Panc1 (cell line): ENCODE measurements around the gene KDM5A. TPM values are rescaled to one million over a fixed set of nuclear protein-coding genes. Genes with fewer than 3 reads are reported as not detected.

ENCODE experiments used
- ATAC-seq: fragments of 200-7000 bp; cut with Tn5 transposase; 2 replicates; pipeline ENCODE4 v1.9.1; 2020; ENCODE audit warnings: mild to moderate bottlenecking, moderate library complexity
- BruUV-seq: library from RNA; stranded (reverse); fragments of 400-500 nt; replicated peaks from 2 replicates; lab custom pipeline; 2021; lab: Mats Ljungman, UMichigan
- CTCF ChIA-PET: fragments of 300-600 bp; sonication (Branson Sonifier 250); formaldehyde crosslinking; loops from one replicate; lab custom pipeline; 2022; ENCODE audit warnings: antibody characterized with exemption; lab: Charles Lee
- POLR2A ChIA-PET: fragments of 300-600 bp; sonication (Branson Sonifier 250); formaldehyde crosslinking; loops from one replicate; lab custom pipeline; 2022; ENCODE audit warnings: antibody characterized with exemption; lab: Charles Lee
- DNase-seq: peaks from one replicate; pipeline ENCODE4 v3.0.0-alpha.2; 2010; ENCODE audit warnings: low read depth, low spot score
- H3K27ac ChIP-seq: 2 replicates; pipeline ENCODE4 v1.5.1; 2011; ENCODE audit warnings: mild to moderate bottlenecking, low read length, inconsistent platforms
- H3K27me3 ChIP-seq: fragments of 200-500 bp; sonication (Bioruptor generic); 2 replicates; pipeline ENCODE4 v1.6.0; 2014; ENCODE audit warnings: low read length, inconsistent platforms; ENCODE audit not compliant: control insufficient read depth, insufficient read depth
- H3K36me3 ChIP-seq: fragments of 200-500 bp; sonication (Bioruptor generic); 2 replicates; pipeline ENCODE4 v1.5.1; 2014; ENCODE audit warnings: inconsistent platforms, mild to moderate bottlenecking, low read length, moderate library complexity; ENCODE audit not compliant: control insufficient read depth, insufficient read depth
- H3K4me1 ChIP-seq: 2 replicates; pipeline ENCODE4 v1.5.1; 2011; ENCODE audit warnings: inconsistent platforms, mild to moderate bottlenecking, low read length, moderate library complexity; ENCODE audit not compliant: control insufficient read depth, insufficient read depth
- H3K4me3 ChIP-seq, 2 experiments: 2 replicates each; pipeline ENCODE4 v1.5.1; 2011 to 2012; ENCODE audit warnings: low read depth in 2 of 2, low read length in 2 of 2, mild to moderate bottlenecking in 2 of 2, inconsistent platforms in 1 of 2, moderate library complexity in 1 of 2
- H3K9me3 ChIP-seq: fragments of 200-500 bp; sonication (Bioruptor generic); 2 replicates; pipeline ENCODE4 v1.5.1; 2014; ENCODE audit warnings: low read depth, mild to moderate bottlenecking, inconsistent platforms, low read length, moderate library complexity; ENCODE audit not compliant: control insufficient read depth, insufficient read depth
- CTCF ChIP-seq: fragments of 450-650 bp; IDR thresholded peaks from 2 replicates; pipeline ENCODE4 v1.5.1; 2017; ENCODE audit warnings: mild to moderate bottlenecking
- POLR2AphosphoS5 ChIP-seq: IDR thresholded peaks from 2 replicates; pipeline ENCODE4 v1.6.1; 2012; ENCODE audit warnings: mild to moderate bottlenecking, low read depth, low read length, moderate library complexity
- REST ChIP-seq, 2 experiments: IDR thresholded peaks; 2 replicates each; pipeline ENCODE4 v1.6.1; 2011 to 2012; ENCODE audit warnings: low read depth in 2 of 2, control low read depth in 1 of 2, low read length in 1 of 2, mild to moderate bottlenecking in 1 of 2, moderate library complexity in 1 of 2; ENCODE audit not compliant: insufficient read depth in 1 of 2
- SIN3A ChIP-seq: IDR thresholded peaks from 2 replicates; pipeline ENCODE4 v1.6.1; 2012; ENCODE audit warnings: low read depth, mild to moderate bottlenecking, low read length, moderate library complexity, borderline replicate concordance; ENCODE audit not compliant: insufficient read depth
- TCF7L2 ChIP-seq: IDR thresholded peaks from 2 replicates; pipeline ENCODE4 v1.6.1; 2011; ENCODE audit warnings: mild to moderate bottlenecking, low read depth, low read length, inconsistent platforms
- in situ Hi-C: cut with HindIII; loops from 2 replicates; pipeline ENCODE4 v1.10.0; 2016; ENCODE audit warnings: low sequenced_read_pairs, low pct_unique_long_range_greater_than_20kb
- intact Hi-C: fragments of 100-400 bp; cut with micrococcal nuclease; formaldehyde crosslinking; loops from one replicate; pipeline ENCODE4 v1.10.0; 2022; ENCODE audit not compliant: unreplicated experiment
- total RNA-seq: library from RNA; stranded (reverse); gene quantifications from one replicate; pipeline ENCODE4 v1.2.1, GENCODE V29; 2021; ENCODE audit not compliant: unreplicated experiment

KDM5A gene
- total RNA-seq, 1 experiment from 2014 or later, result 49.0 TPM

DNA sequence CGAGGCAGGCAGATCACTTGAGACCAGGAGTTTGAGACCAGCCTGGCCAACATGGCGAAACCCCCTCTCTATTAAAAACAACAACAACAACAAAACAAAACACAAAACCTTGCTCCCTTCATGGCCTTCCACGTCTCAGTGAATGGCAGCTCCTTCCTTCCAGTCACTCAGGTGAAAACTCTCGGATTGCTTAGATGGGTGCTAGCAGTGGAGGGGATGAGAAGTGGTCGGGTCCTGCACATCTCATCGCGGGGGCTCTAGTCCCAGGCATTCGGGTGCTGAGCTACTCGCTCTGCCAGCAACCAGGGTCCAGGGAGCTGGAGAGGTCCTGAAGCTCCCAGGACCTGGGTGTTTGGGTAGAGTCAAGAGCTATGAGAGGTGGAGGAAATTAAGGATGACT is 134.2 kb downstream of the KDM5A start:
- TF ChIP-seq TCF7L2, result no peak
- TF ChIP-seq POLR2AphosphoS5, result no peak
- TF ChIP-seq SIN3A, result no peak
- ATAC-seq, result no peak
- CTCF ChIA-PET, result no interaction called here

DNA sequence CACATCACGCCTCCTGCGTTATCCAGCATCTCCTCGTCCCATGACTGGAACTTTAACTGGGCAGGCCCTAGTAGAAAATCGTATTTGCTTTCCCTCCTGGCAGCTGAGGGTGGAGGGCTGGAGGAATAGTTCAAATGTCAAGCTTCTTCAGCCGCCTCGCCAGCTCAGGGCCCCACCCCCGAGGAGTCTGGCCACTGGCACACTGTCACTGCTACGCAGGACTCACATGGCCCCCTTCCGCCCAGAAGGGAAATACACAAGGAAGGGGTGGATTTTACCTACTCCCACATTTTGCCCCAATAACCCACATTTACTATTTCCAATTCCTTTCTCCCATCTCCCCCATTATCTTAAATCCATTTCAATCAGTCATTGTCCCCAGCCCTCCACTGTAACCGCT is 135.1 kb downstream of the KDM5A start:
- BruUV-seq, result no TSS peak
- POLR2A ChIA-PET, result no interaction called here
- CTCF ChIA-PET, result no interaction called here

More for the DNA sequence above, 134.2 kb downstream of the KDM5A start:
- H3K4me3 ChIP-seq, result no peak overlapping the region
- DNase-seq, result no peak
- intact Hi-C loops (no loop called here), in situ Hi-C loops (no loop called here)
- H3K4me1 ChIP-seq, result no peaks in the 10 kb centered on the region
- BruUV-seq, result no TSS peak
- no peak overlapping the region for H3K27ac ChIP-seq
- POLR2A ChIA-PET, result no interaction called here
- H3K27me3 ChIP-seq, result peaks cover 4% of the 10 kb centered on the region
- no peaks in the 10 kb centered on the region for H3K9me3 ChIP-seq
- no peaks in the 10 kb centered on the region for H3K36me3 ChIP-seq

More for the DNA sequence above, 135.1 kb downstream of the KDM5A start:
- no peak overlapping the region for H3K4me3 ChIP-seq
- no peak for DNase-seq
- H3K4me1 ChIP-seq, result no peaks in the 10 kb centered on the region
- no peaks in the 10 kb centered on the region for H3K36me3 ChIP-seq
- H3K27ac ChIP-seq, result no peak overlapping the region
- ATAC-seq, result no peak
- TF ChIP-seq POLR2AphosphoS5 (no peak), SIN3A (no peak), TCF7L2 (no peak), CTCF (no peak), REST (IDR thresholded peaks at IDR 0.05; ENCODE audit: insufficient read depth in 1 of 2, low read depth in 2 of 2, low read length in 1 of 2) (no peak)
- H3K9me3 ChIP-seq, result no peaks in the 10 kb centered on the region
- peaks cover 4% of the 10 kb centered on the region for H3K27me3 ChIP-seq
- in situ Hi-C loops (no loop called here), intact Hi-C loops (no loop called here)
